ENCODE results near the gene MSI2.

DNA sequence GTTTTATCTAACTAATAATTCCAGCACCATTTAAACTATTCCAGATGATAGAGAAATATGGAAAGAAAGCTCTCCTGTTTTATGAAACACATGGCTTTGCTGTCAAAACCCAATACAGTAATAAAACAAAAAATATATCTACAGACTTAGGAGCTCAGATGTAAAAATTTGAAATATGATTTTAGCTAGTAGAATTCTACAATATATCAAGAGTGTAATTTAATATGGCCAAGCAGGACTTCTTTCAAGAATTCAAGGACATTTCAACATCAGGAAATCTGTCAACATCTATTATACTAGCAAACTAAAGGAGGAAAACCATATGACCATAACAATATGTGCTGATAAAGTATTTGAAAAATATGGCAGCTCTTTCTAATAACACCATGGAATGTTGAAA lies 431.3 kb downstream of the MSI2 start:
- TF ChIP-seq, protein P1, sequence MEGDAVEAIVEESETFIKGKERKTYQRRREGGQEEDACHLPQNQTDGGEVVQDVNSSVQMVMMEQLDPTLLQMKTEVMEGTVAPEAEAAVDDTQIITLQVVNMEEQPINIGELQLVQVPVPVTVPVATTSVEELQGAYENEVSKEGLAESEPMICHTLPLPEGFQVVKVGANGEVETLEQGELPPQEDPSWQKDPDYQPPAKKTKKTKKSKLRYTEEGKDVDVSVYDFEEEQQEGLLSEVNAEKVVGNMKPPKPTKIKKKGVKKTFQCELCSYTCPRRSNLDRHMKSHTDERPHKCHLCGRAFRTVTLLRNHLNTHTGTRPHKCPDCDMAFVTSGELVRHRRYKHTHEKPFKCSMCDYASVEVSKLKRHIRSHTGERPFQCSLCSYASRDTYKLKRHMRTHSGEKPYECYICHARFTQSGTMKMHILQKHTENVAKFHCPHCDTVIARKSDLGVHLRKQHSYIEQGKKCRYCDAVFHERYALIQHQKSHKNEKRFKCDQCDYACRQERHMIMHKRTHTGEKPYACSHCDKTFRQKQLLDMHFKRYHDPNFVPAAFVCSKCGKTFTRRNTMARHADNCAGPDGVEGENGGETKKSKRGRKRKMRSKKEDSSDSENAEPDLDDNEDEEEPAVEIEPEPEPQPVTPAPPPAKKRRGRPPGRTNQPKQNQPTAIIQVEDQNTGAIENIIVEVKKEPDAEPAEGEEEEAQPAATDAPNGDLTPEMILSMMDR (IDR thresholded peaks at IDR 0.05), result no peak
- TF ChIP-seq POLR2A (IDR thresholded peaks at IDR 0.05), result no peak
